Hematopoietic multipotent progenitor cell treated with erythropoietin and hydrocortisone succinate and interleukin-3 and kit ligand, for 17 days (in vitro differentiated cells): ENCODE data around the gene ACSM3.
A peak's percentile ranks its signal among the peaks of the same experiment; 100 is the strongest.
"Not testable (repeated sequence)": the region's sequence is repeated elsewhere in the genome, so short reads cannot be mapped to it uniquely, and the experiment has no call there.

Source experiments
- DNase-seq: peaks from one replicate; pipeline ENCODE4 v3.0.0-alpha.2; 2015; ENCODE audit warnings: low spot score

ACSM3 gene

GRCh38 chr16:20755799-20756198, 8.0 kb upstream of the ACSM3 start:
- not testable (repeated sequence) for DNase-seq

GRCh38 chr16:20760346-20760745, 3.5 kb upstream of the ACSM3 start:
- no peak for DNase-seq

DNA sequence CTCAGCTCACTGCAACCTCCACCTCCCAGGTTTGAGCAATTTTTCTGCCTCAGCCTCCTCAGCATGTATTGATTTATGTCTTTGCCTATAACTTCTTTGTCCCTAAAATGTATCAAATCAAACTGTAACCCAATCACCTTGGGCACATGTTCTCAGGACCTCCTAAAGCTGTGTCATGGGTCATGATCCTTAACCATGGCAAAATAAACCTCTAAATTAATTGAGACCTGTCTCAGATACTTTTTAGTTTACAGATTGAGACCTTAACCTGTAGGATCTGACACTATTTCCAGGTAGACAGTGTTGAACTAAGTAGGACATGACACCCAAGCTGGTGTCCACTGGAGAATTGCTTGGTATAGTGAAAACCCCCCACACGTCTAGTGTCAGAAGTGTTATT, 2.6 kb upstream of the ACSM3 start:
- no peak for DNase-seq

GRCh38 chr16:20762404-20763123, 1.2 kb upstream of the ACSM3 start:
- DNase-seq = no peak

GRCh38 chr16:20764448-20764847, 634 bp downstream of the ACSM3 start:
- not testable (repeated sequence) for DNase-seq

DNA sequence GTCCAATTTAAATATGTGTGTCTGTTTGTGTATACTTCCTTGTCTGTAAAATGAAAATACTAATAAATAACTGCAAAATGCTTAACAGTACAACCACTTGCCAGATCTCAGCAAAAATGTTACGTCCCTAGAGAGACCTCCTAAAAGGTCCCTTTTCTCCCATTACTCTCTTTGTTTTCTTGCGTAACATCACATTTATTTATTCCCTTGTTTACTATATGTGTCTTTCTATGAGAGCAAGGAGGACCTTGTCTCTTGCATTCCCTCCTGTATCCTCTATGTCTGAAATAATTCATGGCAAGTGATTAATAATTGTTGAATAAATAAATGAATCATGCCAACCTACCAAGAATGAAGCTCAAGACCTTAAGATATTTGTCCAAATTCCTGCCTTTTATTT, 1.9 kb downstream of the ACSM3 start:
- no peak for DNase-seq

DNA sequence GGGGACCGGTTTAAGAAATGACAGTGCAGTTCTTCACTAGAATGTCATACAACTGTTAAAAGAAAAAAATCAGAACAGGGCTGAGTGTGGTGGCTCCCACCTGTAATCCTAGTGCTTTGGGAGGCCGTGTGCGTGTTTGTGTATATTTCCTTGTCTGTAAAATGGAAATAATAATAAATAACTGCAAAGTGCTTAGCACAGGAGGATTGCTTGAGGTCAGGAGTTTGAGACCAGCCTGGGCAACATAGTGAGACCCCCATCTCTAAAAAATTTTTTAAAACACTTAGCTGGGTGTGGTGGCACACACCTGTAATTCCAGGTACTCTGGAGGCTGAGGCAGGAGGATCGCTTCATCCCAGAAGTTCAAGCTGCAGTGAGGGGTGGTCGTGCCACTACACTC, 2.5 kb downstream of the ACSM3 start:
- DNase-seq = no peak

GRCh38 chr16:20767577-20767976, 3.8 kb downstream of the ACSM3 start:
- no peak for DNase-seq

DNA sequence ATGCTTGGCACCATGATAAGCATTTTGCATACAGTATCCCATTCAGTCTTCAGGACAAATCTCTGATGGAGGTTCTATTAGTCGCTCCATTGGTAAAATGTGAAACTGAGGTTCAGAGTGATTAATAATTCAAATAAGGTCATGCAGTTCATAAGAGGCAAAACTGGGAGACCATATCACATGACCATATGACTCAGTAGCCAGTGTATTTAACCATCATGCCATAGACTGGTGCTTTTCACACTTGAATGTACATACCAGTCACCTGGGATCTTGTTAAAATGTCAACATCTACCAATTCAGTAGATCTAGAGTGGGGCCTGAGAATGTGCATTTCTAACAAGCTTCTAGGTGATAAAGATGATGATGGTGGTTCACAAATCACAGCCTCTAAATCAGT, 4.3 kb downstream of the ACSM3 start:
- no peak for DNase-seq

- no peak for DNase-seq
Observed at GRCh38 chr16:20768818-20769217, 5.0 kb downstream of the ACSM3 start.

GRCh38 chr16:20773679-20774078, 9.9 kb downstream of the ACSM3 start:
- no peak for DNase-seq

GRCh38 chr16:20774703-20775362, 11.0 kb downstream of the ACSM3 start:
- DNase-seq = peak; percentile 71

DNA sequence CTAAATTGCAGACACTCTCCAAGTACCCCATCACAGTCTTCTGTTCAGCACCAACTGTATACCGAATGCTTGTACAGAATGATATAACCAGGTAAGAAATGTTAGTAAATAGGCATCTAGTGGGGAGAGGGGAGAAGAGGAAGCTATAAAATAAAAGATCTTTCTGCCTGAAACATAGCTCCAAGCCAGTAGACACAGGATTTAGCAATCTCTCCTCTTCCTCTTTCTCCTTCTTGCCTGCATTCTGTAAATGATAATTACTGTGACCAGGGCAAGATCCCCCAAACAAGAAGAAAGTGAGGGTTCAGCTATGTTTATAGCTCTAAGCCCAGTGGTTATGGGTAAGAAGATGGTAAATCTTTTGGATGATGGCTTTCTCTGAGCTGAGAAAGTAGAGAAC, 17.9 kb downstream of the ACSM3 start:
- DNase-seq = no peak

GRCh38 chr16:20782470-20782869, 18.7 kb downstream of the ACSM3 start:
- no peak for DNase-seq

GRCh38 chr16:20784204-20784603, 20.4 kb downstream of the ACSM3 start:
- no peak for DNase-seq

GRCh38 chr16:20789130-20789529, 25.3 kb downstream of the ACSM3 start:
- no peak for DNase-seq

DNA sequence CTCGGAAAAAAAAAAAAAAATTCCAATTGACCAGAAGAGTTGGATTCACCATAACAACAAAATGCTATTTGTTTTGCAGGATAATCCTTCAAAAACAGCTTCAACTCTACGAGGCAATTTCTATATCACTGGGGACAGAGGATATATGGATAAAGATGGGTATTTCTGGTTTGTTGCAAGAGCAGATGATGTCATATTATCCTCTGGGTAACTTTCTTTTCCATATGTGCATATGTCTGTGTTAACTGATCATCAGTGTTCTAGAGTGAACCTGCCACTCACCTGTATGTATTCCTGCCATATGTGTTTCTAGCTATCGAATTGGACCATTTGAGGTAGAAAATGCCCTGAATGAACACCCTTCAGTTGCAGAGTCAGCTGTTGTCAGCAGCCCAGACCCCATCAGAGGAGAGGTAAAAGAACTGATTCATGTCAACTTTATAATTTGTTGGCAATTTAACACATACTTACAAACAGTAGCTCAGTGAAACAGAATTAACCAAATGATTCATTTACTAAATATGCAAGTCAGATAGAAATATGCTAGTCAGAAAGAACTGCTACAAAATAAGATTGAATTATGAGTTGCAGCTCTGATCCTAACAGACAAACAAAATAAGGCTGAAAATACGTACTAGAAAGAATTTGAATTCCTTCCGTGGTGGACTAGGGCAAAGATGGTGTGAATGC, 28.3 kb downstream of the ACSM3 start:
- no peak for DNase-seq

DNA sequence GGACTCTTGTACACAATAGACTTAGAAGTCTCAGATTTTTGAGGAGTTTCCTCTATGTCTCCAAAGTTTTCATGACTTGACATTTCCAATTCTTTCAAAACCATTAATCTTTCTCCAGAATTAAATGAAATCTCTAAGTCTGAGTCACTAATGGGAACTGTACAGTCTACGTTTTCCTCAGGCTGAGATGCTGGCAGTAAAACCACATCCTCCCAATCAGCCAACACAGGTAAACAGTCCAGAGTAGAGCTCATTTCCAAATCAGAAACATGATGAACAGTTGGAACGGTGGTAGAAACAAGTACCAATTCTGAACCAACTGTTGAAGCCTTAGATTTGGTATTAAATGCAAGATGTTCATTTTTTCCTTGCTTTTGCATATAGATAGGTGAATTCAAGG, 34.5 kb downstream of the ACSM3 start:
- no peak for DNase-seq

- peak; percentile 62 for DNase-seq
Observed at GRCh38 chr16:20799599-20799998, 35.8 kb downstream of the ACSM3 start.

- no peak for DNase-seq
Observed at GRCh38 chr16:20801278-20801677, 37.5 kb downstream of the ACSM3 start.

- no peak for DNase-seq
Observed at GRCh38 chr16:20803192-20803560, 39.4 kb downstream of the ACSM3 start.

DNA sequence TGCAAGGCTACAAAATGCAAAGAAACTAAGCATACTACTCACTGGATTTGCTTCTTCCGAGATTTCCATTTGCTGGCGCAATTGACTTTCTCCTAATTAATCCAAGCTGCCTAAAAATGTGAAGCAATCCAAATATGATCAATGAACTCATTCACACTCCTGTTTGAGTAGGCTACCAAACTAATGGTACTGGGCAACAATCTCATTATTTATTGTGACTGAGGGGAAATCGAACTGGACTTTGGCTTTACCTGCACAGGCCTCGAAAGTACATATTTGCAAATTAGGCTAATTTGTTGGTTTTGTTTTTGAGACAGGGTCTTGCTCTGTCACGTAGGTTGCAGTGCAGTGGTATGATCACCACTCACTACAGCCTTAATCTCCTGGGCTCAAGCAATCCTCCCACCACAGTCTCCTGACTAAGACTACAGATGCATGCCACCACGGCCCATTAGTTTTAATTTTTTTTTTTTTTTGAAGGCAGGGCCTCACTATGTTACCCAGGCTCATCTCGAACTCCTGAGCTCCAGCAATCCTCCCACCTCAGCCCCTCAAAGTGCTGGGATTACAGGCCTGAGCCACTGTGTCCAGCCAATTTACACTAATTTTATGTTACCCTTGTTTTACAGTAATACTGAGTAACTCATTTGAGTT, 39.9 kb downstream of the ACSM3 start:
- no peak for DNase-seq

DNA sequence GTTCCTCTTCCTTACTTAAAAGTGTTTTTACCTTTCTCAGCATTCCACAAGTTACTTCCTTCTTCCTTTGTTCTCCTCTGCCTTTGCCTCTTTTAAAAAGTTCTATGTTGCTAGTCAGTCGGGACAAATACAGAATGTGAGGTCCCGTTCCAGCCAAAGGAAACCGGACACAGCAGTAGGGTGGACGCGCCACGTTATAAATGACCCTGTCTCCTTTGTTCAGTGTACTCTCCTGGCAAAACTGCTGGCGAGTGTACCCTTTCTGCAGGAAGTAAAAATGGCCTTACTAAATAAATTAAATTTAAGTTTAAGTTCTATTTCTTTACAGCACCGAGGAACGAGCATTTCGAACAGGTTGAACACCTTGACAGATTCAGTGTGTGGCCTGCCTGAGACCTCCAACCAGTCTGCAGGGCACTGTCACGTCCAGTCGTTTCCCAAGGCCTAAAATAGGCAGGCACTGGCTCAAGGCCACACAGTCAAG, 41.9 kb downstream of the ACSM3 start:
- DNase-seq = not testable (repeated sequence)
